Measurements from ENCODE around the gene P2RX7. TPM values are rescaled to one million over a fixed set of nuclear protein-coding genes. Genes with fewer than 3 reads are reported as not detected.

Gene P2RX7
- total and polyA plus RNA-seq, 9 donors, result 4.7 to 10.8 (median 6.9) TPM

GRCh38 chr12:121113057-121113456 lies 19.6 kb upstream of the P2RX7 start:
- no peaks in the 10 kb centered on the region for H3K4me1 ChIP-seq (ENCODE audit: insufficient read depth)
- intact Hi-C loops (cut with DNase I), result loop anchor here in 1 of 4 donors (10.0 kb wide), 1 partner anchor 112 kb away; no protein-coding TSS in a partner anchor
- no peak overlapping the region for H3K4me3 ChIP-seq
- no peak overlapping the region for H3K27ac ChIP-seq
- WGBS, 3 donors, result 64 to 83% (median 72%) methylated on average over 4 of the region's 4 CpGs
- no peaks in the 10 kb centered on the region for H3K9me3 ChIP-seq
- no peak for DNase-seq
- TF ChIP-seq POLR2A (IDR thresholded peaks at IDR 0.05) (no peak), EP300 (IDR thresholded peaks at IDR 0.05) (no peak), CTCF (IDR thresholded peaks at IDR 0.05) (no peak)
- H3K36me3 ChIP-seq, result no peaks in the 10 kb centered on the region
- H3K27me3 ChIP-seq, result no peaks in the 10 kb centered on the region

- Histone ChIP-seq H3K9me3 (no peaks in the 10 kb centered on the region), H3K4me3 (no peak overlapping the region), H3K4me1 (ENCODE audit: insufficient read depth) (no peaks in the 10 kb centered on the region), H3K36me3 (no peaks in the 10 kb centered on the region), H3K27ac (no peak overlapping the region), H3K27me3 (no peaks in the 10 kb centered on the region)
- DNase-seq, result no peak
- 46 to 50% (median 48%) methylated on average over 6 of the region's 6 CpGs for WGBS, 3 donors
- intact Hi-C loops (cut with DNase I), result loop anchor here in 1 of 4 donors (10.0 kb wide), 1 partner anchor 111 kb away; no protein-coding TSS in a partner anchor
- TF ChIP-seq EP300 (IDR thresholded peaks at IDR 0.05) (no peak), POLR2A (IDR thresholded peaks at IDR 0.05) (no peak), CTCF (IDR thresholded peaks at IDR 0.05) (no peak)
Observed at GRCh38 chr12:121114019-121114639, 18.5 kb upstream of the P2RX7 start.

DNA sequence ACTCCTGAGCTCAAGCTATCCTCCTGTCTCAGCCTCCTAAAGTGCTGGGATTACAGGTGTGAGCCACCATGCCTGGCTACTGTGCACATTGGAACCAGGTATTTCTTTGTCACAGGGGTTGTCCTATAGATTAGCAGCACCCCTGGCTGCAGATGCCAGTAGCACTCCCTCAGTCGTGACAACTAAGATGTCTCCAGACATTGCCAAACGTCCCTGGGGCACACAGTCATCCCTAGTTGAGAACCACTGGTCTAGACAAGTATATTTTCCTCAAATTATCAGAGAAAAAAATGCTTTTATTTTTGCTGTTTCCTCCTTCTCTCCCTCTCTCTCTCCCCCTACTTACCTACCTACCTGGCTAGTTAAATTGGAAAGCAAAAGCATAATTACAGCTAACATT lies 17.9 kb upstream of the P2RX7 start:
- TF ChIP-seq CTCF (IDR thresholded peaks at IDR 0.05) (no peak), EP300 (IDR thresholded peaks at IDR 0.05) (no peak), POLR2A (IDR thresholded peaks at IDR 0.05) (no peak)
- H3K4me3 ChIP-seq, result no peak overlapping the region
- WGBS, 3 donors, result 53 to 74% (median 66%) methylated on average over 2 of the region's 2 CpGs
- no peak for DNase-seq
- no peaks in the 10 kb centered on the region for H3K36me3 ChIP-seq
- no peak overlapping the region for H3K27ac ChIP-seq
- H3K9me3 ChIP-seq, result no peaks in the 10 kb centered on the region
- no peaks in the 10 kb centered on the region for H3K27me3 ChIP-seq
- intact Hi-C loops (cut with DNase I), result loop anchor here in 1 of 4 donors (10.0 kb wide), 1 partner anchor 110 kb away; no protein-coding TSS in a partner anchor
- H3K4me1 ChIP-seq (ENCODE audit: insufficient read depth), result no peaks in the 10 kb centered on the region

DNA sequence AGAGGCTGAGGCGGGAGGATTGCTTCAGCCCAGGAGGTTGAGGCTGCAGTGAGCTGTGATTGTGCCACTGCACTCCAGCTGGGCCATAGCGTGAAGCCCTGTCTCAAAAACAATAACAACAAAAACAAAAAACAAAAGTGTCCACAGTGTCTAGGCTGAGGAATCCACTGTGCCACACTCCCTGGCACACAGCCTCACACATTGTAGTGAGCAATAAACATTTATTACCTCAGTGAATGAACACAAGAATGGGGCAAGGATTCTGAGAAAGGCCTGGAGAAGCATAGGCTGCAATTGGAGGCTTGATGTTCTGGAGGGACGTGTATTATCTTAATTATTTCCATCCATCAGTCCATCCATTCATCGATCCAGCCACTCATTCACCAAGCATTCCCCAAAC lies 17.1 kb upstream of the P2RX7 start:
- no peaks in the 10 kb centered on the region for H3K4me1 ChIP-seq (ENCODE audit: insufficient read depth)
- no peak for DNase-seq
- TF ChIP-seq EP300 (IDR thresholded peaks at IDR 0.05), result no peak
- no peak overlapping the region for H3K4me3 ChIP-seq
- H3K27me3 ChIP-seq, result no peaks in the 10 kb centered on the region
- no peak overlapping the region for H3K27ac ChIP-seq
- intact Hi-C loops (cut with DNase I), result loop anchor here in 1 of 4 donors (10.0 kb wide), 1 partner anchor 109 kb away; no protein-coding TSS in a partner anchor
- 82 to 92% (median 89%) methylated on average over 4 of the region's 4 CpGs for WGBS, 3 donors
- no peaks in the 10 kb centered on the region for H3K9me3 ChIP-seq
- no peaks in the 10 kb centered on the region for H3K36me3 ChIP-seq

Measured in ovary (tissue), 9 donors.